Measurements from ENCODE around the gene TNFAIP1.

DNA sequence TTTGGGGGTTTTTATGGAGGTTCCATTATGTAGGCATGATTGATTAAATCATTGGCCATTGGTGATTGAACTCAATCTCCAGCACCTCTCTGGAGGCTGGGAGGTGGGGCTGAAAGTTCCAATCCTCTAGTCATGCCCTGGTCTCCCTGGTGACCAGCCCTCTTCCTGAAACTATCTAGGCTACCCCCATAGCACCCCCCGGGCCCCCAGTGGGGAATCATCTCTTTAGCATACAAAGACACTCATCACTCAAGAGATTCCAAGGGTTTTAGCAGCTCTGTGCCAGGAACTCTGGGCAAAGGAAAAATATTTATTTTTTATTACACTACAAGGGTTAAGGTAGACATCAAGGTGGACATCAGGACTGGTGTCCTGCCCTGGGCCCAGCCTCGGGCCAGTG, 59.9 kb downstream of the TNFAIP1 start:
- TF ChIP-seq, protein P1, sequence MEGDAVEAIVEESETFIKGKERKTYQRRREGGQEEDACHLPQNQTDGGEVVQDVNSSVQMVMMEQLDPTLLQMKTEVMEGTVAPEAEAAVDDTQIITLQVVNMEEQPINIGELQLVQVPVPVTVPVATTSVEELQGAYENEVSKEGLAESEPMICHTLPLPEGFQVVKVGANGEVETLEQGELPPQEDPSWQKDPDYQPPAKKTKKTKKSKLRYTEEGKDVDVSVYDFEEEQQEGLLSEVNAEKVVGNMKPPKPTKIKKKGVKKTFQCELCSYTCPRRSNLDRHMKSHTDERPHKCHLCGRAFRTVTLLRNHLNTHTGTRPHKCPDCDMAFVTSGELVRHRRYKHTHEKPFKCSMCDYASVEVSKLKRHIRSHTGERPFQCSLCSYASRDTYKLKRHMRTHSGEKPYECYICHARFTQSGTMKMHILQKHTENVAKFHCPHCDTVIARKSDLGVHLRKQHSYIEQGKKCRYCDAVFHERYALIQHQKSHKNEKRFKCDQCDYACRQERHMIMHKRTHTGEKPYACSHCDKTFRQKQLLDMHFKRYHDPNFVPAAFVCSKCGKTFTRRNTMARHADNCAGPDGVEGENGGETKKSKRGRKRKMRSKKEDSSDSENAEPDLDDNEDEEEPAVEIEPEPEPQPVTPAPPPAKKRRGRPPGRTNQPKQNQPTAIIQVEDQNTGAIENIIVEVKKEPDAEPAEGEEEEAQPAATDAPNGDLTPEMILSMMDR (conservative IDR thresholded peaks at IDR 0.05 in 1 of 2, IDR thresholded peaks at IDR 0.05 in 1 of 2; ENCODE audit: low read depth in 1 of 2, low read length in 2 of 2), result no peak
- TF ChIP-seq EZH2 (IDR thresholded peaks at IDR 0.05; ENCODE audit: low read length, missing control alignments), result no peak

All from fibroblast of lung (primary cell).